Erythroblast (primary cell): Measurements from ENCODE around the gene RALGDS.
A peak's percentile ranks its signal among the peaks of the same experiment; 100 is the strongest.

Experiments
- DNase-seq, 2 experiments: peaks; one replicate each; lab custom pipeline; 2025; lab: John Stamatoyannopoulos, UW
- GATA1 ChIP-seq: IDR thresholded peaks from 2 replicates; pipeline ENCODE4 v1.6.1; 2011; ENCODE audit warnings: low read depth, mild to moderate bottlenecking, control low read depth, low read length, moderate library complexity
- POLR2A ChIP-seq: IDR thresholded peaks from 2 replicates; pipeline ENCODE4 v1.6.1; 2011; ENCODE audit warnings: mild to moderate bottlenecking, low read length

The RALGDS gene

GRCh38 chr9:133116346-133117231, 4.5 kb downstream of the RALGDS start:
- no peak for DNase-seq
- no peak for TF ChIP-seq POLR2A
- TF ChIP-seq GATA1, result no peak

- peak in 1 of 2 experiments; percentile 29 for DNase-seq
- TF ChIP-seq POLR2A (no peak), GATA1 (no peak)
Measured at GRCh38 chr9:133115604-133116345, 5.3 kb downstream of the RALGDS start.

GRCh38 chr9:133114886-133115603, 6.0 kb downstream of the RALGDS start:
- DNase-seq, result no peak
- no peak for TF ChIP-seq POLR2A
- no peak for TF ChIP-seq GATA1

GRCh38 chr9:133113949-133114885, 6.8 kb downstream of the RALGDS start:
- no peak for TF ChIP-seq GATA1
- no peak for TF ChIP-seq POLR2A
- DNase-seq, result peak in 1 of 2 experiments; percentile 42

- DNase-seq, result no peak
- TF ChIP-seq POLR2A (no peak), GATA1 (no peak)
Measured at GRCh38 chr9:133113163-133113948, 7.7 kb downstream of the RALGDS start.

- no peak for DNase-seq
Measured at GRCh38 chr9:133112663-133113026, 8.4 kb downstream of the RALGDS start.

GRCh38 chr9:133111808-133112662, 9.0 kb downstream of the RALGDS start:
- TF ChIP-seq GATA1 (no peak), POLR2A (no peak)
- DNase-seq, result no peak

More at GRCh38 chr9:133112663-133113026, 8.4 kb downstream of the RALGDS start:
- TF ChIP-seq POLR2A (no peak), GATA1 (no peak)

GRCh38 chr9:133109931-133110650, 10.9 kb downstream of the RALGDS start:
- no peak for DNase-seq
- TF ChIP-seq GATA1, result no peak

GRCh38 chr9:133108794-133109641, 12.0 kb downstream of the RALGDS start:
- TF ChIP-seq GATA1 (no peak), POLR2A (no peak)
- DNase-seq, result no peak
